RWPE2 (cell line): ENCODE measurements around the gene FADS6.

Experiments used
- ATAC-seq: fragments of 200-7000 bp; cut with Tn5 transposase; 3 replicates; pipeline ENCODE4 v1.9.1; 2021; ENCODE audit warnings: low read depth
- DNase-seq: peaks from one replicate; pipeline ENCODE4 v3.0.0-alpha.2; 2020; ENCODE audit warnings: low spot score
- H3K27ac ChIP-seq: fragments of 450-650 bp; 2 replicates; pipeline ENCODE4 v1.5.1; 2017; ENCODE audit warnings: mild to moderate bottlenecking; ENCODE audit not compliant: poor library complexity, severe bottlenecking
- H3K27me3 ChIP-seq: fragments of 250-450 bp; sonication (Bioruptor Pico); 2 replicates; pipeline ENCODE4 v1.5.1; 2021; ENCODE audit warnings: mild to moderate bottlenecking, moderate library complexity; ENCODE audit not compliant: insufficient read depth, poor library complexity, severe bottlenecking
- H3K36me3 ChIP-seq: fragments of 250-450 bp; sonication (Bioruptor Pico); 2 replicates; pipeline ENCODE4 v1.5.1; 2020; ENCODE audit warnings: low read depth, mild to moderate bottlenecking, moderate library complexity
- H3K4me1 ChIP-seq: fragments of 250-450 bp; sonication (Bioruptor Pico); 2 replicates; pipeline ENCODE4 v1.5.1; 2021; ENCODE audit warnings: mild to moderate bottlenecking, moderate library complexity; ENCODE audit not compliant: insufficient read depth, poor library complexity, severe bottlenecking
- H3K4me3 ChIP-seq: fragments of 250-450 bp; sonication (Bioruptor Pico); 2 replicates; pipeline ENCODE4 v1.5.1; 2021; ENCODE audit warnings: mild to moderate bottlenecking, moderate library complexity; ENCODE audit not compliant: severe bottlenecking
- H3K9me3 ChIP-seq: fragments of 250-450 bp; sonication (Bioruptor Pico); 2 replicates; pipeline ENCODE4 v1.5.1; 2021; ENCODE audit warnings: mild to moderate bottlenecking, moderate library complexity; ENCODE audit not compliant: severe bottlenecking
- TF ChIP-seq, protein P1 (sequence below): fragments of 450-650 bp; IDR thresholded peaks from one replicate; pipeline ENCODE4 v1.5.1; 2017; ENCODE audit warnings: mild to moderate bottlenecking, moderate library complexity; ENCODE audit not compliant: poor library complexity, severe bottlenecking

The FADS6 gene

DNA sequence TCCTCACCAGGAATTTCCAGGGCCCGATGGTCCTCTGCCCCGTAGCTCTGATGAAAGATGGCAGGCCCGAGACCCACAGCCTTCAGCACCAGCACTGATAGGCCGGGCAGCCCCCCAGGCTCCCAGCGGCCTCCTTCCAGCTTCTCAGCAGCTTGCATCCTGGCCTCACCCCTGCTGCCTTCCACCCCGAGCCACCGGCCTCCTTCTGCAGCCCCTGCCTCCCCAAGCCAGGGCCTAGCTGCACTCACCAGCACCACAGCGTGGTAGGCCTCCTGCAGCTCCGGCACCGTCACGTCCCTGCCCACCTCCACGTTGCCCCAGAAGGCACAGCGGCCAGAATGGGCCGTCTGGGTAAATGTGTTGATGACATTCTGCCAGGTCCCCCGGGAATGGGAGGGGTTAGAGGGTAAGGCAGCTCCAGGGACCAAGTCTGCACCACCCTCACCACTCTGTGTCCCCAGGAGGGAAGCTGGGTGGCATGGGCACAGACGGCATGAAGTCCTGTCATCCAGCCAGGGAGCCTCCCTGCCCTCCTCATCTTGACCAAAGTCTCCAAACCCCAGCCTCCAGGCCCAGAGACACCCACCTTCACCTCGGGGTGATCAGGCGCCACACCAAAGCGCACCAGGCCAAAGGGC lies 27.1 kb downstream of the FADS6 start:
- H3K9me3 ChIP-seq: no peaks in the 10 kb centered on the region
- TF ChIP-seq, protein P1, sequence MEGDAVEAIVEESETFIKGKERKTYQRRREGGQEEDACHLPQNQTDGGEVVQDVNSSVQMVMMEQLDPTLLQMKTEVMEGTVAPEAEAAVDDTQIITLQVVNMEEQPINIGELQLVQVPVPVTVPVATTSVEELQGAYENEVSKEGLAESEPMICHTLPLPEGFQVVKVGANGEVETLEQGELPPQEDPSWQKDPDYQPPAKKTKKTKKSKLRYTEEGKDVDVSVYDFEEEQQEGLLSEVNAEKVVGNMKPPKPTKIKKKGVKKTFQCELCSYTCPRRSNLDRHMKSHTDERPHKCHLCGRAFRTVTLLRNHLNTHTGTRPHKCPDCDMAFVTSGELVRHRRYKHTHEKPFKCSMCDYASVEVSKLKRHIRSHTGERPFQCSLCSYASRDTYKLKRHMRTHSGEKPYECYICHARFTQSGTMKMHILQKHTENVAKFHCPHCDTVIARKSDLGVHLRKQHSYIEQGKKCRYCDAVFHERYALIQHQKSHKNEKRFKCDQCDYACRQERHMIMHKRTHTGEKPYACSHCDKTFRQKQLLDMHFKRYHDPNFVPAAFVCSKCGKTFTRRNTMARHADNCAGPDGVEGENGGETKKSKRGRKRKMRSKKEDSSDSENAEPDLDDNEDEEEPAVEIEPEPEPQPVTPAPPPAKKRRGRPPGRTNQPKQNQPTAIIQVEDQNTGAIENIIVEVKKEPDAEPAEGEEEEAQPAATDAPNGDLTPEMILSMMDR: no peak
- H3K27ac ChIP-seq: no peak overlapping the region
- H3K4me1 ChIP-seq: no peaks in the 10 kb centered on the region
- peak; percentile 62 for DNase-seq
- H3K27me3 ChIP-seq: peaks cover 12% of the 10 kb centered on the region
- 0 out of 2 replicates have a peak, but pooled peaks cover 7% of the 10 kb centered on the region for H3K36me3 ChIP-seq
- ATAC-seq: no peak
- H3K4me3 ChIP-seq: no peak overlapping the region

DNA sequence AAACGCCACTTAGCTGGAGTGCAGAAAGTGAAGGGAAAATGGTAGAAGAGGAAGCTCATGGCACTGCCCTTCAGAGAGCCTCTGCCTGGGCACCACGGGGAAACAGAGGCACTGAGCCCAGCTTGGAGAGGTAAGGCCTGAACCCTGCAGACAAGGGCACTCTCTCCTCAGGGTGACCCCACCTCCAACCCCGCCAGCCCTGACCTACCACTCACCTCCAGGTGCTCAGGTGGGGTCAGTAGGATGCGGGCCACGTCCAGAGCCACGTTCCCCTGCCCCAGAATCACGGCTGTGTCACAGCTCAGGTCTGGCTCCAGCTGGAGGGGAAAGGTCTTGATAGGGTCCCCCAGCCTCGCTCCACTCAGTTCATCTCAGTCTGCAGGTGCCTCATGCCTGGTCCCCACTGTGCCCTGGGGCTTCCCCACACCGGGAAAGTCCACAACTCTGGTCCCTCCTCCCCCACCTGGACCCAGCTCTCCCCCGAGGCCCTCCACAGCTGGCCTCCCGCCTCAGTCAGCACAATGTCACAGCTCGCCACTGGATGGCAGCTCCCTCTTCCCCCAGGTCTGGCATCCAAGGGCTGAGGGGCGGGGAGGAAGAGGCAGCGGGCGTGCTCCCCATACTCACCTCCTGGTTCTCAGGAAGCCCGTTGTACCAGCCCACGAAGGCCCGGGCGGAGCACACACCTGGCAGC lies 27.8 kb downstream of the FADS6 start:
- H3K4me1 ChIP-seq: no peaks in the 10 kb centered on the region
- no peak overlapping the region for H3K27ac ChIP-seq
- no peak overlapping the region for H3K4me3 ChIP-seq
- no peaks in the 10 kb centered on the region for H3K9me3 ChIP-seq
- H3K36me3 ChIP-seq: 0 out of 2 replicates have a peak, but pooled peaks cover 3% of the 10 kb centered on the region
- DNase-seq (peak; percentile 65), ATAC-seq (no peak)
- TF ChIP-seq, protein P1: no peak
- H3K27me3 ChIP-seq: peaks cover 18% of the 10 kb centered on the region

GRCh38 chr17:74864866-74865395 lies 28.5 kb downstream of the FADS6 start:
- no peak overlapping the region for H3K27ac ChIP-seq
- H3K27me3 ChIP-seq: peaks cover 25% of the 10 kb centered on the region
- H3K4me3 ChIP-seq: no peak overlapping the region
- no peak for DNase-seq
- H3K4me1 ChIP-seq: no peaks in the 10 kb centered on the region
- ATAC-seq: peak; percentile 40; the same call in 2 of the 3 replicates
- H3K9me3 ChIP-seq: no peaks in the 10 kb centered on the region
- TF ChIP-seq, protein P1: peak; percentile 90
- 0 out of 2 replicates have a peak, but pooled peaks cover 3% of the 10 kb centered on the region for H3K36me3 ChIP-seq

GRCh38 chr17:74864297-74864865 lies 29.1 kb downstream of the FADS6 start:
- Histone ChIP-seq H3K36me3 (0 out of 2 replicates have a peak, but pooled peaks cover 3% of the 10 kb centered on the region), H3K27ac (no peak overlapping the region), H3K27me3 (peaks cover 29% of the 10 kb centered on the region), H3K9me3 (no peaks in the 10 kb centered on the region), H3K4me1 (no peaks in the 10 kb centered on the region), H3K4me3 (no peak overlapping the region)
- TF ChIP-seq, protein P1: no peak
- ATAC-seq (no peak), DNase-seq (no peak)
